Loucy (cell line): ENCODE data around the gene DNAH17.

ENCODE experiments used
- CTCF ChIP-seq: fragments of 200-600 bp; sonication (generic); conservative IDR thresholded peaks from 2 replicates; pipeline ENCODE4 v1.5.1; 2014; ENCODE audit warnings: mild to moderate bottlenecking, antibody characterized with exemption, low read length
- EZH2phosphoT487 ChIP-seq: fragments of 200-600 bp; IDR thresholded peaks from 2 replicates; pipeline ENCODE4 v1.6.1; 2018; ENCODE audit warnings: antibody characterized with exemption, mild to moderate bottlenecking, moderate library complexity, borderline replicate concordance

- TF ChIP-seq EZH2phosphoT487 (no peak), CTCF (no peak)
These were observed 72.9 kb downstream of the DNAH17 start for GRCh38 chr17:78504156-78504925.
